ENCODE results near the gene NUMB. TPM values are rescaled to one million over a fixed set of nuclear protein-coding genes. Genes with fewer than 3 reads are reported as not detected.

Gene NUMB
- total RNA-seq, 1 donor from 2014 or later = 32.1 TPM

DNA sequence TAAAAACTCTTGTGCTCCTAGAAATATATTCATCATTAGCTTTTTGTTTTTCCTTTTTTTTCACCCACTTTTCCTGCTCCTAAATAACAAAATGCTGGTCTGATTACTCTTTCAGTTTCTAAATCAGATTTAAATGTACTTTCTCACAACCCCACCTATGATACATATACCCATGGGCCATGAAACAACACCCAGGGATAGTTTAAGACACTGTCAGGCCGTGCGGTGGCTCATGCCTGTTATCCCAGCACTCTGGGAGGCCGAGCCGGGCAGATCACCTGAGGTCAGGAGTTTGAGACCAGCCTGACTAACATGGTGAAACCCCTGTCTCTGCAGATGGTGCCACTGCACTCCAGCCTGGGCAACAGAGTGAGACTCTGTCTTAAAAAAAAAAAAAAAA lies 1.6 kb upstream of the NUMB start:
- intact Hi-C loops (cut with micrococcal nuclease) = no loop called here
- H3K36me3 ChIP-seq = no peaks in the 10 kb centered on the region
- peak overlapping the region; percentile 85 for H3K27ac ChIP-seq (replicated peaks)
- peaks cover 95% of the 10 kb centered on the region for H3K4me1 ChIP-seq
- H3K27me3 ChIP-seq (ENCODE audit: low read depth) = no peaks in the 10 kb centered on the region
- TF ChIP-seq, protein P1, sequence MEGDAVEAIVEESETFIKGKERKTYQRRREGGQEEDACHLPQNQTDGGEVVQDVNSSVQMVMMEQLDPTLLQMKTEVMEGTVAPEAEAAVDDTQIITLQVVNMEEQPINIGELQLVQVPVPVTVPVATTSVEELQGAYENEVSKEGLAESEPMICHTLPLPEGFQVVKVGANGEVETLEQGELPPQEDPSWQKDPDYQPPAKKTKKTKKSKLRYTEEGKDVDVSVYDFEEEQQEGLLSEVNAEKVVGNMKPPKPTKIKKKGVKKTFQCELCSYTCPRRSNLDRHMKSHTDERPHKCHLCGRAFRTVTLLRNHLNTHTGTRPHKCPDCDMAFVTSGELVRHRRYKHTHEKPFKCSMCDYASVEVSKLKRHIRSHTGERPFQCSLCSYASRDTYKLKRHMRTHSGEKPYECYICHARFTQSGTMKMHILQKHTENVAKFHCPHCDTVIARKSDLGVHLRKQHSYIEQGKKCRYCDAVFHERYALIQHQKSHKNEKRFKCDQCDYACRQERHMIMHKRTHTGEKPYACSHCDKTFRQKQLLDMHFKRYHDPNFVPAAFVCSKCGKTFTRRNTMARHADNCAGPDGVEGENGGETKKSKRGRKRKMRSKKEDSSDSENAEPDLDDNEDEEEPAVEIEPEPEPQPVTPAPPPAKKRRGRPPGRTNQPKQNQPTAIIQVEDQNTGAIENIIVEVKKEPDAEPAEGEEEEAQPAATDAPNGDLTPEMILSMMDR (IDR thresholded peaks at IDR 0.05; ENCODE audit: borderline replicate concordance) = no peak
- H3K9me3 ChIP-seq (replicated peaks) = no peaks in the 10 kb centered on the region
- H3K4me3 ChIP-seq = no peak overlapping the region
- no peak for DNase-seq

DNA sequence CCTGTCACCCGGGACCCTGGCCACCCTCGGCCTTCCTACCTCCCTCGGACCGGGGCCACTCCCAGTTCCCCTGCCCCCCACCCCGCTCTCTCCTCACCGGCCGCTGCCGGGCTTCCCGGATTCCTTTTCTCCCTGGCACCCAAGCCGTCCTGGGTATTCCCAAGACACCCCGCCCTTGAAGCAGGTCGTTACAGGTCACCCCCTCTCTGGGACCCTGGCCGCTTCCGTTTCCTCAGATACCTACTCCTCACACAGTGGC lies 493 bp downstream of the NUMB start:
- H3K4me3 ChIP-seq = peak overlapping the region; percentile 96
- H3K27ac ChIP-seq (replicated peaks) = peak overlapping the region; percentile 94
- TF ChIP-seq, protein P1 (IDR thresholded peaks at IDR 0.05; ENCODE audit: borderline replicate concordance) = no peak
- H3K27me3 ChIP-seq (ENCODE audit: low read depth) = no peaks in the 10 kb centered on the region
- H3K4me1 ChIP-seq = peaks cover 91% of the 10 kb centered on the region
- intact Hi-C loops (cut with micrococcal nuclease) = no loop called here
- no peaks in the 10 kb centered on the region for H3K36me3 ChIP-seq
- H3K9me3 ChIP-seq (replicated peaks) = no peaks in the 10 kb centered on the region
- peak; percentile 44 for DNase-seq

DNA sequence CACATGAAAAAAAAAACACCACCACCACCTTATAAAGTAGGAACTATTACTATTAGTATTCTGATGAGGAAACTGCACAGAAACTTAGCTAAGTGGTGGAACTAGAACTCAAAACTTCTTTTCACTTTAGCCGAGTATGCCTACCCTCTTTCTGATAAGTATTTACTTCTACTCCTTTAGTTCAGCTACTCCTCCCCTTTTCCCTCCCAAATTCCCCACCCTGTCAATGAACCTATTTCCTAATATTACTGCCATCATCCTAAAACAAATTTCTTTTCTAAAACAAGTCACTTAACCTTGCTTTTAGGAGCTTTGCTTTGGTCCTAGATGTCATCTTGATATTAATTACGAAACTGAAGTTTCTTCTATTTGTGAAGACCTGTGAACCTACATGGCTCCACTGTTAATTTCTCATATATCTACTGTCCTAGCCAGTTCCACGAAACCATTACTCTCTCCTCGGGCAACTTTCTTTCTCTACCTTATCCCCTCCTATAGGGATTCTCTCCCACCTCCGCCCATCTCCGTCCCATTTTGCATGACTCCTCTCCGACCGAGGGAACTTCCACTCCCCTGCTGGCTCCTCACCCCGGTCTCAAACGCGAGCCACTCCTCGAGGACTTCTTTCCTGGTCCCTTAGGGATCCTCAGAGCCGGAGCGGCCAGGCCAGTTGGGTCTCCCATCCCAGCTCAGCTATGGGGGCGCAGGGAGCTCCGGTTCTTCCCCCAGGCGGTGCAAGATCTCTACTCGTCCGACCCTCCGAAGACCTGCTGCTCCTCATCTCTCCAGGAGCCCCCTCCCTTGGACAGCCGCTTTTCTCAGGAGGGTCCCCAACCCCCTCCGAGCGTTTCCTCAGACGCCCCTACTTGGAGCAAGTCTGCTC lies 1.1 kb downstream of the NUMB start:
- Histone ChIP-seq H3K4me1 (peaks cover 91% of the 10 kb centered on the region), H3K4me3 (peak overlapping the region; percentile 96), H3K9me3 (replicated peaks) (no peaks in the 10 kb centered on the region), H3K27me3 (ENCODE audit: low read depth) (no peaks in the 10 kb centered on the region), H3K27ac (replicated peaks) (peak overlapping the region; percentile 94), H3K36me3 (no peaks in the 10 kb centered on the region)
- TF ChIP-seq, protein P1 (IDR thresholded peaks at IDR 0.05; ENCODE audit: borderline replicate concordance) = no peak
- DNase-seq = peak; percentile 27
- intact Hi-C loops (cut with micrococcal nuclease) = no loop called here

DNA sequence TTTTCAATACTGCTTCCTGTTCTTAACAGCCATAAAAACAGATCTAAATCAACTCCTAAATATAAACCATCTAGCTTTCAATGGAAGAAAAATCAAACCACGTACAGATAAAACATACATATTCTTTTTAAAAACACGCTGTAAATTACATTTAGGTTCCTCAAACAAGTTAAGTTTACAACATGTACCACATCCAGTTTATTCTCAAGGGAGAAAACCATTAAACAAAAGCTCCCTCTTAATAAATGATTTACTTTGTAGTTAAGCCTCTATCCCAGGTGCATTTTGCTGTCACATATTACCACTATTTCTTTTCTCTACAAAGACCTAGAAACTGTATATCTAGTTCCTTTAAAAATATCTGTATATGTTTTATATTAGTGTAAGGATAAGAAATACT lies 3.1 kb downstream of the NUMB start:
- H3K36me3 ChIP-seq = no peaks in the 10 kb centered on the region
- TF ChIP-seq, protein P1 (IDR thresholded peaks at IDR 0.05; ENCODE audit: borderline replicate concordance) = no peak
- H3K27me3 ChIP-seq (ENCODE audit: low read depth) = no peaks in the 10 kb centered on the region
- no peak for DNase-seq
- H3K4me1 ChIP-seq = peaks cover 74% of the 10 kb centered on the region
- H3K9me3 ChIP-seq (replicated peaks) = no peaks in the 10 kb centered on the region
- H3K4me3 ChIP-seq = no peak overlapping the region
- H3K27ac ChIP-seq (replicated peaks) = peak overlapping the region; percentile 1
- intact Hi-C loops (cut with micrococcal nuclease) = no loop called here

DNA sequence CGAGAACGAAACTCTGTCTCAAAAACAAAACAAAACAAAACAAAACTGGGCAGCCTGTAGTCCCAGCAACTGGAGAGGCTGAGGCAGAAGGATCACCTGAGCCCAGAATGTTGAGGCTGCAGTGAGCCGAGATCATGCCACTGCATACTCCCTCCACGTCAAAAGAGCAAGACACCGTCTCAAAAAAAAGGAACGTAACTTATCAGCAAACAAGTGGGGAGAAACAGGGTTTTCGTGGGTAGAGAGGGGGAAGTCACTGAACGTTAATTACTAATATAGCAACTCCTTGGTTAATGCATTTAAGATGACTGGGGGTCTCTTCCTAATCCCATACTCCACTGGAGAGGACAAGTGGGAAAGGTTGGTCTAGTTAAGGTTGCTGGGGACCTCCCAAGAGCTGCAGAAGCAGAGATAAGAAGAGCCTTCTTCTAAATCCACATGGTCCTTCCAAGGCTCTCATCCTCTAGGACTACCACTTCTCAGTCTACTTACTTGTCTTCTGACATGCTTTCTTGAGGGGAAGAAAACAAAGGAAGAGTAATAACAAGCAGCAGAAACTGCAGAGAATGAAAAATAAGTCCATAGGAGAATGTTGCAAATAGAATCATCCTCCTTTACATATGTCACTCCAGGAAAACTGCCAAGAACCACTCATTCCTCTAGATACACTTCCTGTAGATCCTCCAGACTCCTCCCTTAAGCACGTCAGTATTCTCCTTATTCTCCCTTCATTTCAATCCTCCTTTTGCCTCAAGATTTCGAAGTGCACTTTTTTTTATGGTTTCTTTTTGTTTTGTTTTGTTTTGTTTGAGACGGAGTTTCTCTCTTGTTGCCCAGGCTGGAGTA lies 5.8 kb downstream of the NUMB start:
- no peak overlapping the region for H3K4me3 ChIP-seq
- intact Hi-C loops (cut with micrococcal nuclease) = no loop called here
- TF ChIP-seq, protein P1 (IDR thresholded peaks at IDR 0.05; ENCODE audit: borderline replicate concordance) = no peak
- H3K36me3 ChIP-seq = no peaks in the 10 kb centered on the region
- H3K9me3 ChIP-seq (replicated peaks) = no peaks in the 10 kb centered on the region
- DNase-seq = no peak
- no peaks in the 10 kb centered on the region for H3K27me3 ChIP-seq (ENCODE audit: low read depth)
- H3K27ac ChIP-seq (replicated peaks) = no peak overlapping the region
- H3K4me1 ChIP-seq = peaks cover 51% of the 10 kb centered on the region

Measured in left ventricle myocardium inferior (tissue), 1 donor.